Measurements from ENCODE around the gene SLAMF9.

SLAMF9 gene

DNA sequence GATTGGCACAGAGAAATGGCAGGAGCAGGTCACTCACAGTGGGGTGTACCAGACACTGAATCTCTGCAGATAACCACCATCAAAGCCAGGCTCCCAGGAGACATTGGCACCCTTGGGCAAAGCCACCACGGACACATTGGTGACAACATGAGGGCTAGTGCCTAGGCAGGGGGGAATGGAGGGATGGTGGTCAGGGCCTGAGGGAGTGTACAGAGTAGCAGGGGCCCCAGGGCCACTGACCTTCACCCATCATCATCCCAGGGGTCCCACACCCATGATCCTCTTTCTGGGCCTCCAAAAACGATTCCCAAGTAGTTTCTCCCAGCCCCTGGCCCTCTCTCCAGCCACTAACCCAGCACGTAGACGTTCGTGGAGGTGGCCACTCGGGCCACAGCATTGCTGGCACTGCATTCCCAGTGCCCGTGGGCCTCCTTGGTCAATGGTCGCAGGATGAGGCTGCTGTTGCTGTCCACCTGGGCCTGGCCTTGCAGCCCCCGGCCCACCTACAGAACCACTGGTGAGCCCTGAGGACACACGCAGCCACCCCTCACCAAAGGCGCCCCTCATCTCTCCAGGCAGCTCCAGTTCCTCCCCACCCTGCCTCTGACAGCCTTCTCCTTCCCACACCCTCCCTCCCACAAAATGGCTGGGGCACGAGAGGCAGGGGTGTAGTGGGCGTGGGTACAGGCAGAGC, 22.8 kb downstream of the SLAMF9 start:
- Histone ChIP-seq H2AFZ (ENCODE audit: low read length) (no peak overlapping the region), H3K4me1 (ENCODE audit: insufficient read depth, low read length, poor library complexity, severe bottlenecking) (peaks cover 3% of the 10 kb centered on the region), H3K36me3 (ENCODE audit: insufficient read depth, low read length) (no peaks in the 10 kb centered on the region), H3K9me3 (ENCODE audit: insufficient read depth, low read depth, low read length) (no peaks in the 10 kb centered on the region), H3F3A (ENCODE audit: low read depth) (no peaks in the 10 kb centered on the region), H3K27me3 (ENCODE audit: insufficient read depth, low read length, poor library complexity, severe bottlenecking) (no peaks in the 10 kb centered on the region), H3K4me3 (ENCODE audit: low read length, poor library complexity, severe bottlenecking) (no peak overlapping the region), H3K9me2 (replicated peaks; ENCODE audit: low read depth, low read length) (no peaks in the 10 kb centered on the region), H4K20me1 (ENCODE audit: insufficient read depth, low read length, poor library complexity, severe bottlenecking) (no peaks in the 10 kb centered on the region), H3K4me2 (ENCODE audit: low read depth, low read length, poor library complexity, severe bottlenecking) (no peak overlapping the region), H3K9ac (ENCODE audit: low read depth, low read length, poor library complexity, severe bottlenecking) (no peak overlapping the region), H3K79me2 (ENCODE audit: insufficient read depth, low read length) (peaks cover 3% of the 10 kb centered on the region; the same call in 1 of the 2 replicates)
- TF ChIP-seq EZH2phosphoT487 (IDR thresholded peaks at IDR 0.05; ENCODE audit: borderline replicate concordance) (no peak), CTCF (conservative IDR thresholded peaks at IDR 0.05; ENCODE audit: low read length) (no peak)

GRCh38 chr1:159930634-159931033, 23.4 kb downstream of the SLAMF9 start:
- Histone ChIP-seq H3K9ac (ENCODE audit: low read depth, low read length, poor library complexity, severe bottlenecking) (no peak overlapping the region), H3K9me3 (ENCODE audit: insufficient read depth, low read depth, low read length) (no peaks in the 10 kb centered on the region), H3K36me3 (ENCODE audit: insufficient read depth, low read length) (no peaks in the 10 kb centered on the region), H3K79me2 (ENCODE audit: insufficient read depth, low read length) (peaks cover 10% of the 10 kb centered on the region), H3K4me2 (ENCODE audit: low read depth, low read length, poor library complexity, severe bottlenecking) (no peak overlapping the region), H3K4me3 (ENCODE audit: low read length, poor library complexity, severe bottlenecking) (no peak overlapping the region), H3K27me3 (ENCODE audit: insufficient read depth, low read length, poor library complexity, severe bottlenecking) (no peaks in the 10 kb centered on the region), H3K4me1 (ENCODE audit: insufficient read depth, low read length, poor library complexity, severe bottlenecking) (peaks cover 7% of the 10 kb centered on the region), H3F3A (ENCODE audit: low read depth) (no peaks in the 10 kb centered on the region), H2AFZ (ENCODE audit: low read length) (no peak overlapping the region), H4K20me1 (ENCODE audit: insufficient read depth, low read length, poor library complexity, severe bottlenecking) (no peaks in the 10 kb centered on the region), H3K9me2 (replicated peaks; ENCODE audit: low read depth, low read length) (no peaks in the 10 kb centered on the region)
- TF ChIP-seq CTCF (conservative IDR thresholded peaks at IDR 0.05; ENCODE audit: low read length) = no peak

GRCh38 chr1:159930216-159930615, 23.8 kb downstream of the SLAMF9 start:
- H3K4me1 ChIP-seq (ENCODE audit: insufficient read depth, low read length, poor library complexity, severe bottlenecking) = peaks cover 7% of the 10 kb centered on the region
- peaks cover 14% of the 10 kb centered on the region for H3K79me2 ChIP-seq (ENCODE audit: insufficient read depth, low read length)
- no peaks in the 10 kb centered on the region for H3F3A ChIP-seq (ENCODE audit: low read depth)
- no peak overlapping the region for H3K4me2 ChIP-seq (ENCODE audit: low read depth, low read length, poor library complexity, severe bottlenecking)
- TF ChIP-seq EZH2phosphoT487 (IDR thresholded peaks at IDR 0.05; ENCODE audit: borderline replicate concordance) (no peak), CTCF (conservative IDR thresholded peaks at IDR 0.05; ENCODE audit: low read length) (no peak)
- no peak overlapping the region for H3K9ac ChIP-seq (ENCODE audit: low read depth, low read length, poor library complexity, severe bottlenecking)
- H3K4me3 ChIP-seq (ENCODE audit: low read length, poor library complexity, severe bottlenecking) = no peak overlapping the region
- H3K36me3 ChIP-seq (ENCODE audit: insufficient read depth, low read length) = no peaks in the 10 kb centered on the region
- H3K9me3 ChIP-seq (ENCODE audit: insufficient read depth, low read depth, low read length) = no peaks in the 10 kb centered on the region
- no peaks in the 10 kb centered on the region for H3K9me2 ChIP-seq (replicated peaks; ENCODE audit: low read depth, low read length)
- H2AFZ ChIP-seq (ENCODE audit: low read length) = no peak overlapping the region
- no peaks in the 10 kb centered on the region for H4K20me1 ChIP-seq (ENCODE audit: insufficient read depth, low read length, poor library complexity, severe bottlenecking)
- H3K27me3 ChIP-seq (ENCODE audit: insufficient read depth, low read length, poor library complexity, severe bottlenecking) = no peaks in the 10 kb centered on the region
